DND-41 (cell line): ENCODE measurements around the gene NFAM1.

Experiments used
- CTCF ChIP-seq: IDR thresholded peaks from 2 replicates; pipeline ENCODE4 v1.5.1; 2012; ENCODE audit warnings: borderline replicate concordance, low read length, moderate library complexity, mild to moderate bottlenecking; ENCODE audit not compliant: poor library complexity, severe bottlenecking; ENCODE audit errors: extremely low read depth
- EZH2 ChIP-seq: IDR thresholded peaks from 3 replicates; pipeline ENCODE4 v1.6.1; 2012; ENCODE audit warnings: borderline replicate concordance, low read depth, mild to moderate bottlenecking, moderate library complexity, low read length, inconsistent platforms; ENCODE audit not compliant: severe bottlenecking

- TF ChIP-seq CTCF: no peak
- no peak for TF ChIP-seq EZH2
These were observed 1.6 kb downstream of the NFAM1 start for GRCh38 chr22:42430528-42431125.
